Skeletal muscle satellite cell (primary cell): ENCODE results near the gene KLK3.

ENCODE experiments used
- H3K27me3 ChIP-seq: 2 replicates; pipeline ENCODE4 v1.7.0; 2013; ENCODE audit warnings: low read length; ENCODE audit not compliant: control insufficient read depth, insufficient read depth
- H3K36me3 ChIP-seq: 2 replicates; pipeline ENCODE4 v1.7.0; 2013; ENCODE audit warnings: mild to moderate bottlenecking, control low read depth, low read length; ENCODE audit not compliant: insufficient read depth
- H3K4me1 ChIP-seq: 2 replicates; pipeline ENCODE4 v1.7.0; 2013; ENCODE audit warnings: low read length; ENCODE audit not compliant: control insufficient read depth, insufficient read depth
- H3K4me2 ChIP-seq: 2 replicates; pipeline ENCODE4 v1.7.0; 2013; ENCODE audit warnings: mild to moderate bottlenecking, low read length
- H3K4me3 ChIP-seq: 2 replicates; pipeline ENCODE4 v1.7.0; 2013; ENCODE audit warnings: low read length
- H3K9ac ChIP-seq: 2 replicates; pipeline ENCODE4 v1.7.0; 2013; ENCODE audit warnings: mild to moderate bottlenecking, low read depth, low read length, moderate library complexity
- H3K9me3 ChIP-seq: replicated peaks from 2 replicates; pipeline ENCODE4 v1.7.0; 2013; ENCODE audit warnings: mild to moderate bottlenecking, control low read depth, low read length

KLK3 gene

DNA sequence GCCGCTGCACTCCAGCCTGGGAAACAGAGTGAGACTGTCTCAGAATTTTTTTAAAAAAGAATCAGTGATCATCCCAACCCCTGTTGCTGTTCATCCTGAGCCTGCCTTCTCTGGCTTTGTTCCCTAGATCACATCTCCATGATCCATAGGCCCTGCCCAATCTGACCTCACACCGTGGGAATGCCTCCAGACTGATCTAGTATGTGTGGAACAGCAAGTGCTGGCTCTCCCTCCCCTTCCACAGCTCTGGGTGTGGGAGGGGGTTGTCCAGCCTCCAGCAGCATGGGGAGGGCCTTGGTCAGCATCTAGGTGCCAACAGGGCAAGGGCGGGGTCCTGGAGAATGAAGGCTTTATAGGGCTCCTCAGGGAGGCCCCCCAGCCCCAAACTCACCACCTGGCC, 18.3 kb downstream of the KLK3 start, which contains the start of gene KLK2:
Gene KLK2 (plus strand): TSS at position 384 of the 400 bp plus-strand sequence. CDS start 35 bp downstream, outside the sequence.
- H3K36me3 ChIP-seq, result no peaks in the 10 kb centered on the region
- no peaks in the 10 kb centered on the region for H3K27me3 ChIP-seq
- H3K9ac ChIP-seq, result no peak within 1 kb of the TSS
- H3K4me1 ChIP-seq, result no peaks in the 10 kb centered on the region
- H3K4me3 ChIP-seq, result no peak within 1 kb of the TSS
- H3K9me3 ChIP-seq, result no peaks in the 10 kb centered on the region
- no peak within 1 kb of the TSS for H3K4me2 ChIP-seq

- no peaks in the 10 kb centered on the region for H3K27me3 ChIP-seq
- H3K9me3 ChIP-seq, result no peaks in the 10 kb centered on the region
- no peak overlapping the region for H3K4me2 ChIP-seq
- H3K36me3 ChIP-seq, result no peaks in the 10 kb centered on the region
- no peak overlapping the region for H3K9ac ChIP-seq
- H3K4me1 ChIP-seq, result no peaks in the 10 kb centered on the region
- H3K4me3 ChIP-seq, result no peak overlapping the region
Measured at GRCh38 chr19:50874211-50874610, 19.5 kb downstream of the KLK3 start.

GRCh38 chr19:50875795-50876422, 21.2 kb downstream of the KLK3 start:
- Histone ChIP-seq H3K9ac (no peak overlapping the region), H3K27me3 (no peaks in the 10 kb centered on the region), H3K9me3 (no peaks in the 10 kb centered on the region), H3K4me1 (no peaks in the 10 kb centered on the region), H3K36me3 (no peaks in the 10 kb centered on the region), H3K4me2 (no peak overlapping the region), H3K4me3 (no peak overlapping the region)

GRCh38 chr19:50876456-50876855, 21.7 kb downstream of the KLK3 start:
- Histone ChIP-seq H3K9me3 (no peaks in the 10 kb centered on the region), H3K36me3 (no peaks in the 10 kb centered on the region), H3K4me1 (no peaks in the 10 kb centered on the region), H3K27me3 (no peaks in the 10 kb centered on the region), H3K9ac (no peak overlapping the region), H3K4me2 (no peak overlapping the region), H3K4me3 (no peak overlapping the region)

- no peaks in the 10 kb centered on the region for H3K4me1 ChIP-seq
- no peak overlapping the region for H3K9ac ChIP-seq
- no peak overlapping the region for H3K4me2 ChIP-seq
- H3K9me3 ChIP-seq, result no peaks in the 10 kb centered on the region
- H3K36me3 ChIP-seq, result no peaks in the 10 kb centered on the region
- H3K27me3 ChIP-seq, result no peaks in the 10 kb centered on the region
- H3K4me3 ChIP-seq, result no peak overlapping the region
Measured at GRCh38 chr19:50877338-50877737, 22.6 kb downstream of the KLK3 start.

DNA sequence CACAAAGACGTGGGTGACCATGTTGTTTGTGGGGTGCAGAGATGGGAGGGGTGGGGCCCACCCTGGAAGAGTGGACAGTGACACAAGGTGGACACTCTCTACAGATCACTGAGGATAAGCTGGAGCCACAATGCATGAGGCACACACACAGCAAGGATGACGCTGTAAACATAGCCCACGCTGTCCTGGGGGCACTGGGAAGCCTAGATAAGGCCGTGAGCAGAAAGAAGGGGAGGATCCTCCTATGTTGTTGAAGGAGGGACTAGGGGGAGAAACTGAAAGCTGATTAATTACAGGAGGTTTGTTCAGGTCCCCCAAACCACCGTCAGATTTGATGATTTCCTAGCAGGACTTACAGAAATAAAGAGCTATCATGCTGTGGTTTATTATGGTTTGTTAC, 24.1 kb downstream of the KLK3 start:
- Histone ChIP-seq H3K9ac (no peak overlapping the region), H3K4me3 (no peak overlapping the region), H3K9me3 (no peaks in the 10 kb centered on the region), H3K36me3 (no peaks in the 10 kb centered on the region), H3K4me2 (no peak overlapping the region), H3K4me1 (no peaks in the 10 kb centered on the region), H3K27me3 (no peaks in the 10 kb centered on the region)

DNA sequence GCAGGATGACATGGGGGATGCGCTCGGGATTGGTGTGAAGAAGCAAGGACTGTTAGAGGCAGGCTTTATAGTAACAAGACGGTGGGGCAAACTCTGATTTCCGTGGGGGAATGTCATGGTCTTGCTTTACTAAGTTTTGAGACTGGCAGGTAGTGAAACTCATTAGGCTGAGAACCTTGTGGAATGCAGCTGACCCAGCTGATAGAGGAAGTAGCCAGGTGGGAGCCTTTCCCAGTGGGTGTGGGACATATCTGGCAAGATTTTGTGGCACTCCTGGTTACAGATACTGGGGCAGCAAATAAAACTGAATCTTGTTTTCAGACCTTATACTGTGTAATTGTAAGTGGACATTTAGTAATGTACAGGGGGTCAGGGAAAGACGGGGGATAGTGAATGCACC, 25.5 kb downstream of the KLK3 start:
- H3K4me2 ChIP-seq, result no peak overlapping the region
- H3K9me3 ChIP-seq, result no peaks in the 10 kb centered on the region
- H3K9ac ChIP-seq, result no peak overlapping the region
- H3K4me3 ChIP-seq, result no peak overlapping the region
- no peaks in the 10 kb centered on the region for H3K27me3 ChIP-seq
- H3K36me3 ChIP-seq, result no peaks in the 10 kb centered on the region
- H3K4me1 ChIP-seq, result no peaks in the 10 kb centered on the region

GRCh38 chr19:50882188-50882587, 27.5 kb downstream of the KLK3 start:
- Histone ChIP-seq H3K36me3 (no peaks in the 10 kb centered on the region), H3K27me3 (no peaks in the 10 kb centered on the region), H3K4me3 (no peak overlapping the region), H3K4me1 (no peaks in the 10 kb centered on the region), H3K9ac (no peak overlapping the region), H3K9me3 (no peaks in the 10 kb centered on the region), H3K4me2 (no peak overlapping the region)

- H3K9me3 ChIP-seq, result no peaks in the 10 kb centered on the region
- no peaks in the 10 kb centered on the region for H3K4me1 ChIP-seq
- H3K27me3 ChIP-seq, result no peaks in the 10 kb centered on the region
- no peak overlapping the region for H3K4me3 ChIP-seq
- H3K36me3 ChIP-seq, result no peaks in the 10 kb centered on the region
- H3K4me2 ChIP-seq, result no peak overlapping the region
- no peak overlapping the region for H3K9ac ChIP-seq
Measured at GRCh38 chr19:50889638-50890037, 34.9 kb downstream of the KLK3 start.

GRCh38 chr19:50890422-50891252, 35.9 kb downstream of the KLK3 start:
- Histone ChIP-seq H3K4me2 (no peak overlapping the region), H3K9ac (no peak overlapping the region), H3K4me3 (no peak overlapping the region), H3K4me1 (no peaks in the 10 kb centered on the region), H3K9me3 (no peaks in the 10 kb centered on the region), H3K27me3 (no peaks in the 10 kb centered on the region), H3K36me3 (no peaks in the 10 kb centered on the region)

DNA sequence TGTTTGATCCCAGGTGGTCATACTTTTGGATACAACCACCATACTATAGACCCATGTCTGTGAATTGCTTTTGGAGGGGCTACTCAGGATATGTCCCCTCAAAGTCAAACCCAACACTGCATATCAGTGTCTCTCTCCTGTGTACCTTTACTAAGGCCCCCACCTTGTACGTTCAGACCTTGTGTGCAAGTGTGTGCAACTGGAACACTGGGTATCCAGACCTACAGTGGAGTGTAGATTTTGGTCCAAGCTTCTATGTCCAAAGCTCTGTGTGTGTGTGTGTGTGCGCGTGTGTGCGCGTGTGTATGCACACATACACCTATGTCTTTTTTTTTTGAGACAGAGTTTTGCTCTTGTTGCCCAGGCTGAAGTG, 36.5 kb downstream of the KLK3 start:
- H3K36me3 ChIP-seq, result no peaks in the 10 kb centered on the region
- H3K4me1 ChIP-seq, result no peaks in the 10 kb centered on the region
- H3K4me3 ChIP-seq, result no peak overlapping the region
- no peak overlapping the region for H3K9ac ChIP-seq
- no peak overlapping the region for H3K4me2 ChIP-seq
- H3K27me3 ChIP-seq, result no peaks in the 10 kb centered on the region
- no peaks in the 10 kb centered on the region for H3K9me3 ChIP-seq
